Measurements from ENCODE around the gene CTPS2. TPM values are rescaled to one million over a fixed set of nuclear protein-coding genes. Genes with fewer than 3 reads are reported as not detected.
A peak's percentile ranks its signal among the peaks of the same experiment; 100 is the strongest.

Gene CTPS2
- total RNA-seq, 1 experiment from 2014 or later: 25.0 TPM

DNA sequence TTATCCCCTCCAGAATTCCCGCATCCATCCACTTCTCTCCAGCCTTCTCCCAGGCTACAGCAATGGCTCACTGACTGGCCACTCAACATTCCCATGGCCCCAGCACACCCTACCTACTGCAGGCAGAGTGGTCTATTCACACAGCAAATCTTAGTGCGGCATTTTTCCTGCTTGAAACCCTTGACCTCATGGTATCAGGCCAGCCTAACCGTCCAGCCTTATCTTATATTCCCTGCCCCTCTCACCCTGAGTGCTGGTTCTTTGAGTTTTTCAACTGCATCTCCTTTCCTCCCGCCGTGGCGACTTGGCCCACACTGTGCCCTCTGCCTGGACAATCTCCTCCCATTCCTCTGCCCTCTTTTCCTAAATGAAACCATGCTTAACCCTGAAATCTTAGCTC lies 72.5 kb downstream of the CTPS2 start:
- intact Hi-C loops (cut with micrococcal nuclease): no loop called here

DNA sequence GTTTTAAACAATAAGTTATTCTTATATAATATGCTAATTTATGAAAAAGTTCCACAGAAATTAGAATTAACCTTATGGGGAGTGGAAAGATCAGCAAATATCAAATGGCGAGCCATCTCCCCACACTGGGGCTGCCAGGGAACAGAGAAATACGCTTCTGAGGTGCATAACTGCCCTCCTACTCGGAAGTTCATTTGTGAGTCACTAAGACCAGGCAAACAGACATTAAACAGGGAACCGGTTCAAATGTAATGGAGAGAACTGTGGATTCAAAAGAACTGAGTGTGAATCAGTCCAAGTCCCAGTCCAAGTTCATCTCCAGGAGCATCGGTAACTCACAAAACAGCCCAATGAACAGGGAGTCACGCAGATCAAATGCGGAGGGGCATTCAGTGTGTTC lies 73.9 kb downstream of the CTPS2 start:
- Histone ChIP-seq H3K4me1 (ENCODE audit: insufficient read depth, low read length) (peaks cover 19% of the 10 kb centered on the region; the same call in 1 of the 2 replicates), H3K4me2 (ENCODE audit: low read length) (no peak overlapping the region), H4K20me1 (ENCODE audit: low read length) (no peaks in the 10 kb centered on the region), H3K4me3 (ENCODE audit: low read length) (no peak overlapping the region), H3K36me3 (ENCODE audit: low read depth, low read length) (no peaks in the 10 kb centered on the region), H3K27ac (ENCODE audit: low read length) (peak overlapping the region; percentile 41; the same call in 1 of the 2 replicates), H3F3A (ENCODE audit: low read length, unreplicated experiment) (no peaks in the 10 kb centered on the region), H3K27me3 (ENCODE audit: low read length) (no peaks in the 10 kb centered on the region), H2AFZ (ENCODE audit: low read length) (no peak overlapping the region), H3K9ac (ENCODE audit: low read length) (no peak overlapping the region), H3K79me2 (ENCODE audit: low read length) (no peaks in the 10 kb centered on the region), H3K9me3 (ENCODE audit: low read length) (no peaks in the 10 kb centered on the region), H3K9me2 (replicated peaks; ENCODE audit: low read length) (no peaks in the 10 kb centered on the region)
- ChIA-PET POLR2A (ENCODE audit: unreplicated experiment) (no interaction called here), CTCF (interaction anchor here (0.6 kb wide), 1 partner anchor 31 kb away, joined by 3 read pairs; no protein-coding TSS in a partner anchor)
- intact Hi-C loops (cut with micrococcal nuclease): no loop called here
- ATAC-seq (no peak), DNase-seq (peak; percentile 39)
- BruUV-seq (replicated peaks): no TSS peak
- TF ChIP-seq EZH2 (IDR thresholded peaks at IDR 0.05; ENCODE audit: low read length, unreplicated experiment) (no peak), EZH2phosphoT487 (IDR thresholded peaks at IDR 0.05; ENCODE audit: borderline replicate concordance, low read length) (no peak)
- TF ChIP-seq, protein P1, sequence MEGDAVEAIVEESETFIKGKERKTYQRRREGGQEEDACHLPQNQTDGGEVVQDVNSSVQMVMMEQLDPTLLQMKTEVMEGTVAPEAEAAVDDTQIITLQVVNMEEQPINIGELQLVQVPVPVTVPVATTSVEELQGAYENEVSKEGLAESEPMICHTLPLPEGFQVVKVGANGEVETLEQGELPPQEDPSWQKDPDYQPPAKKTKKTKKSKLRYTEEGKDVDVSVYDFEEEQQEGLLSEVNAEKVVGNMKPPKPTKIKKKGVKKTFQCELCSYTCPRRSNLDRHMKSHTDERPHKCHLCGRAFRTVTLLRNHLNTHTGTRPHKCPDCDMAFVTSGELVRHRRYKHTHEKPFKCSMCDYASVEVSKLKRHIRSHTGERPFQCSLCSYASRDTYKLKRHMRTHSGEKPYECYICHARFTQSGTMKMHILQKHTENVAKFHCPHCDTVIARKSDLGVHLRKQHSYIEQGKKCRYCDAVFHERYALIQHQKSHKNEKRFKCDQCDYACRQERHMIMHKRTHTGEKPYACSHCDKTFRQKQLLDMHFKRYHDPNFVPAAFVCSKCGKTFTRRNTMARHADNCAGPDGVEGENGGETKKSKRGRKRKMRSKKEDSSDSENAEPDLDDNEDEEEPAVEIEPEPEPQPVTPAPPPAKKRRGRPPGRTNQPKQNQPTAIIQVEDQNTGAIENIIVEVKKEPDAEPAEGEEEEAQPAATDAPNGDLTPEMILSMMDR (conservative IDR thresholded peaks at IDR 0.05; ENCODE audit: low read depth, low read length): no peak

More for the DNA sequence above, 72.5 kb downstream of the CTPS2 start:
- TF ChIP-seq EZH2phosphoT487 (IDR thresholded peaks at IDR 0.05; ENCODE audit: borderline replicate concordance, low read length) (no peak), EZH2 (IDR thresholded peaks at IDR 0.05; ENCODE audit: low read length, unreplicated experiment) (no peak)
- TF ChIP-seq, protein P1 (conservative IDR thresholded peaks at IDR 0.05; ENCODE audit: low read depth, low read length): no peak
- no peak overlapping the region for H3K27ac ChIP-seq (ENCODE audit: low read length)
- H3K9me2 ChIP-seq (replicated peaks; ENCODE audit: low read length): no peaks in the 10 kb centered on the region
- POLR2A ChIA-PET (ENCODE audit: unreplicated experiment): no interaction called here
- no peak overlapping the region for H2AFZ ChIP-seq (ENCODE audit: low read length)
- no peak overlapping the region for H3K4me2 ChIP-seq (ENCODE audit: low read length)
- H3K9ac ChIP-seq (ENCODE audit: low read length): no peak overlapping the region
- no TSS peak for BruUV-seq (replicated peaks)
- no peaks in the 10 kb centered on the region for H3K79me2 ChIP-seq (ENCODE audit: low read length)
- no peaks in the 10 kb centered on the region for H3K9me3 ChIP-seq (ENCODE audit: low read length)
- peaks cover 9% of the 10 kb centered on the region; the same call in 1 of the 2 replicates for H3K4me1 ChIP-seq (ENCODE audit: insufficient read depth, low read length)
- no peaks in the 10 kb centered on the region for H3K36me3 ChIP-seq (ENCODE audit: low read depth, low read length)
- DNase-seq (no peak), ATAC-seq (no peak)
- no peaks in the 10 kb centered on the region for H3K27me3 ChIP-seq (ENCODE audit: low read length)
- H3K4me3 ChIP-seq (ENCODE audit: low read length): no peak overlapping the region
- CTCF ChIA-PET: no interaction called here
- H3F3A ChIP-seq (ENCODE audit: low read length, unreplicated experiment): no peaks in the 10 kb centered on the region
- no peaks in the 10 kb centered on the region for H4K20me1 ChIP-seq (ENCODE audit: low read length)

DNA sequence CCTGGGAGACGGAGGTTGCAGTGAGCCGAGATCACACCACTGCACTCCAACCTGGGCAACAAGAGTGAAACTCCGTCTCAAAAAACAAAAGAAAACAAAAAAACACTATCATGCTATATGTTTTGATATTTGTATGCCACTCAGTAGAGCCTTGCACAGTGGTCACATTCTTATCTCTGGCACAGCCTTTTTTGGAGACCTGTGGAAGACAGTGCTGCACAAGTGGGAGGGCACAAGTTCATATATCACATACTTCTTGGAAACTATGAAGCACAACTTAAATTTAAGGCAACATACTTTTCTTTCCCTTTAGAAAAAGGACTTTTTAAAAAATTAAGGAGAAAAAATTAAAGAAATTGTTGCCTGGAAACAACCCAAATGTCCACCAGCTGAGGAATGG lies 76.9 kb downstream of the CTPS2 start:
- POLR2A ChIA-PET (ENCODE audit: unreplicated experiment): no interaction called here
- intact Hi-C loops (cut with micrococcal nuclease): no loop called here

More for the DNA sequence above, 76.9 kb downstream of the CTPS2 start:
- no peaks in the 10 kb centered on the region for H3K36me3 ChIP-seq (ENCODE audit: low read depth, low read length)
- CTCF ChIA-PET: no interaction called here
- TF ChIP-seq EZH2 (IDR thresholded peaks at IDR 0.05; ENCODE audit: low read length, unreplicated experiment): no peak
- TF ChIP-seq EZH2phosphoT487 (IDR thresholded peaks at IDR 0.05; ENCODE audit: borderline replicate concordance, low read length): no peak
- TF ChIP-seq, protein P1 (conservative IDR thresholded peaks at IDR 0.05; ENCODE audit: low read depth, low read length): no peak
- no peaks in the 10 kb centered on the region for H3F3A ChIP-seq (ENCODE audit: low read length, unreplicated experiment)
- H3K9me2 ChIP-seq (replicated peaks; ENCODE audit: low read length): no peaks in the 10 kb centered on the region
- no peak overlapping the region for H2AFZ ChIP-seq (ENCODE audit: low read length)
- peaks cover 21% of the 10 kb centered on the region; the same call in 1 of the 2 replicates for H3K4me1 ChIP-seq (ENCODE audit: insufficient read depth, low read length)
- H3K27ac ChIP-seq (ENCODE audit: low read length): no peak overlapping the region
- H3K9me3 ChIP-seq (ENCODE audit: low read length): no peaks in the 10 kb centered on the region
- H4K20me1 ChIP-seq (ENCODE audit: low read length): no peaks in the 10 kb centered on the region
- no peak overlapping the region for H3K9ac ChIP-seq (ENCODE audit: low read length)
- no TSS peak for BruUV-seq (replicated peaks)
- no peak for ATAC-seq
- no peaks in the 10 kb centered on the region for H3K79me2 ChIP-seq (ENCODE audit: low read length)
- no peaks in the 10 kb centered on the region for H3K27me3 ChIP-seq (ENCODE audit: low read length)
- no peak for DNase-seq
- no peak overlapping the region for H3K4me3 ChIP-seq (ENCODE audit: low read length)
- no peak overlapping the region for H3K4me2 ChIP-seq (ENCODE audit: low read length)
